ENCODE results near the gene LHX8. TPM values are rescaled to one million over a fixed set of nuclear protein-coding genes. Genes with fewer than 3 reads are reported as not detected.
"Not testable (repeated sequence)": the region's sequence is repeated elsewhere in the genome, so short reads cannot be mapped to it uniquely, and the experiment has no call there.

The LHX8 gene
- total RNA-seq, result not detected

GRCh38 chr1:75133750-75134646, at the start of gene LHX8:
LHX8 (plus strand) TSS chr1:75134388; CDS start chr1:75136615, 2,227 bp downstream.
- H3K27me3 Mint-ChIP-seq, result peaks cover 91% of the 10 kb centered on the region
- CTCF ChIA-PET, result interaction anchor here (1.1 to 1.3 kb wide), 2 partner anchors 14 to 100 kb away, joined by 3 read pairs; no protein-coding TSS in a partner anchor
- H3K27ac Mint-ChIP-seq, result peak within 1 kb of the TSS; percentile 65
- ATAC-seq, result no peak
- peaks cover 4% of the 10 kb centered on the region for H3K36me3 Mint-ChIP-seq
- no peak for DNase-seq
- H3K4me1 Mint-ChIP-seq, result peaks cover 11% of the 10 kb centered on the region
- H3K4me3 Mint-ChIP-seq, result peak within 1 kb of the TSS; percentile 69
- H3K9me3 Mint-ChIP-seq (ENCODE audit: low read depth), result no peaks in the 10 kb centered on the region

GRCh38 chr1:75085931-75086330, 48.3 kb upstream of the LHX8 start:
- H3K4me1 Mint-ChIP-seq, result no peaks in the 10 kb centered on the region
- CTCF ChIA-PET, result no interaction called here
- H3K9me3 Mint-ChIP-seq (ENCODE audit: low read depth), result no peaks in the 10 kb centered on the region
- no peak overlapping the region for H3K27ac Mint-ChIP-seq
- no peak for ATAC-seq
- no peak for DNase-seq
- H3K27me3 Mint-ChIP-seq, result no peaks in the 10 kb centered on the region
- no peak overlapping the region for H3K4me3 Mint-ChIP-seq
- H3K36me3 Mint-ChIP-seq, result no peaks in the 10 kb centered on the region

- Mint-ChIP-seq H3K27me3 (no peaks in the 10 kb centered on the region), H3K4me1 (no peaks in the 10 kb centered on the region), H3K36me3 (no peaks in the 10 kb centered on the region), H3K4me3 (no peak overlapping the region), H3K9me3 (ENCODE audit: low read depth) (no peaks in the 10 kb centered on the region), H3K27ac (no peak overlapping the region)
- ATAC-seq, result no peak
- DNase-seq, result no peak
- CTCF ChIA-PET, result no interaction called here
Observed at GRCh38 chr1:75087278-75087677, 46.9 kb upstream of the LHX8 start.

GRCh38 chr1:75092141-75092540, 42.0 kb upstream of the LHX8 start:
- Mint-ChIP-seq H3K27me3 (no peaks in the 10 kb centered on the region), H3K4me3 (no peak overlapping the region), H3K4me1 (no peaks in the 10 kb centered on the region), H3K36me3 (no peaks in the 10 kb centered on the region), H3K9me3 (ENCODE audit: low read depth) (no peaks in the 10 kb centered on the region), H3K27ac (no peak overlapping the region)
- ATAC-seq (no peak), DNase-seq (no peak)
- CTCF ChIA-PET, result no interaction called here

- no peaks in the 10 kb centered on the region for H3K9me3 Mint-ChIP-seq (ENCODE audit: low read depth)
- CTCF ChIA-PET, result no interaction called here
Observed at GRCh38 chr1:75097654-75098053, 36.5 kb upstream of the LHX8 start.

GRCh38 chr1:75099581-75099980, 34.6 kb upstream of the LHX8 start:
- Mint-ChIP-seq H3K27me3 (no peaks in the 10 kb centered on the region), H3K27ac (no peak overlapping the region), H3K36me3 (no peaks in the 10 kb centered on the region), H3K4me1 (no peaks in the 10 kb centered on the region), H3K4me3 (no peak overlapping the region), H3K9me3 (ENCODE audit: low read depth) (no peaks in the 10 kb centered on the region)
- CTCF ChIA-PET, result no interaction called here
- DNase-seq, result no peak
- no peak for ATAC-seq

More at GRCh38 chr1:75097654-75098053, 36.5 kb upstream of the LHX8 start:
- no peak for DNase-seq
- H3K4me1 Mint-ChIP-seq, result no peaks in the 10 kb centered on the region
- no peak for ATAC-seq
- no peaks in the 10 kb centered on the region for H3K36me3 Mint-ChIP-seq
- no peak overlapping the region for H3K4me3 Mint-ChIP-seq
- no peaks in the 10 kb centered on the region for H3K27me3 Mint-ChIP-seq
- no peak overlapping the region for H3K27ac Mint-ChIP-seq

- no peak for DNase-seq
- Mint-ChIP-seq H3K4me3 (no peak overlapping the region), H3K9me3 (ENCODE audit: low read depth) (no peaks in the 10 kb centered on the region), H3K36me3 (no peaks in the 10 kb centered on the region), H3K27ac (no peak overlapping the region), H3K27me3 (no peaks in the 10 kb centered on the region), H3K4me1 (no peaks in the 10 kb centered on the region)
- CTCF ChIA-PET, result no interaction called here
- no peak for ATAC-seq
Observed at GRCh38 chr1:75100481-75101092, 33.6 kb upstream of the LHX8 start.

GRCh38 chr1:75112362-75112951, 21.7 kb upstream of the LHX8 start:
- CTCF ChIA-PET; H3K27me3 Mint-ChIP-seq; H3K4me3 Mint-ChIP-seq; H3K36me3 Mint-ChIP-seq; H3K9me3 Mint-ChIP-seq (ENCODE audit: low read depth); ATAC-seq; H3K27ac Mint-ChIP-seq; H3K4me1 Mint-ChIP-seq; DNase-seq: not testable (repeated sequence)

GRCh38 chr1:75115654-75116053, 18.5 kb upstream of the LHX8 start:
- CTCF ChIA-PET, result no interaction called here
- no peaks in the 10 kb centered on the region for H3K4me1 Mint-ChIP-seq
- DNase-seq (no peak), ATAC-seq (no peak)
- H3K9me3 Mint-ChIP-seq (ENCODE audit: low read depth), result peaks cover 2% of the 10 kb centered on the region
- H3K36me3 Mint-ChIP-seq, result no peaks in the 10 kb centered on the region
- no peak overlapping the region for H3K27ac Mint-ChIP-seq
- no peak overlapping the region for H3K4me3 Mint-ChIP-seq
- H3K27me3 Mint-ChIP-seq, result no peaks in the 10 kb centered on the region

GRCh38 chr1:75123756-75124155, 10.4 kb upstream of the LHX8 start:
- ATAC-seq, result no peak
- CTCF ChIA-PET, result no interaction called here
- H3K27ac Mint-ChIP-seq, result no peak overlapping the region

GRCh38 chr1:75124510-75124909, 9.7 kb upstream of the LHX8 start:
- no peak for ATAC-seq
- peaks cover 5% of the 10 kb centered on the region for H3K9me3 Mint-ChIP-seq (ENCODE audit: low read depth)
- no peaks in the 10 kb centered on the region for H3K4me1 Mint-ChIP-seq
- H3K4me3 Mint-ChIP-seq, result no peak overlapping the region
- CTCF ChIA-PET, result no interaction called here
- DNase-seq, result no peak
- peaks cover 44% of the 10 kb centered on the region for H3K27me3 Mint-ChIP-seq
- H3K36me3 Mint-ChIP-seq, result no peaks in the 10 kb centered on the region
- no peak overlapping the region for H3K27ac Mint-ChIP-seq

More at GRCh38 chr1:75123756-75124155, 10.4 kb upstream of the LHX8 start:
- Mint-ChIP-seq H3K4me3 (no peak overlapping the region), H3K4me1 (no peaks in the 10 kb centered on the region), H3K36me3 (no peaks in the 10 kb centered on the region), H3K27me3 (peaks cover 36% of the 10 kb centered on the region), H3K9me3 (ENCODE audit: low read depth) (peaks cover 5% of the 10 kb centered on the region)
- no peak for DNase-seq

- ATAC-seq (no peak), DNase-seq (no peak)
- Mint-ChIP-seq H3K36me3 (no peaks in the 10 kb centered on the region), H3K27me3 (peaks cover 51% of the 10 kb centered on the region), H3K9me3 (ENCODE audit: low read depth) (peaks cover 5% of the 10 kb centered on the region), H3K27ac (no peak overlapping the region), H3K4me3 (no peak overlapping the region), H3K4me1 (no peaks in the 10 kb centered on the region)
- CTCF ChIA-PET, result no interaction called here
Observed at GRCh38 chr1:75125161-75125726, 8.9 kb upstream of the LHX8 start.

GRCh38 chr1:75126611-75127101, 7.5 kb upstream of the LHX8 start:
- peaks cover 65% of the 10 kb centered on the region for H3K27me3 Mint-ChIP-seq
- ATAC-seq (no peak), DNase-seq (no peak)
- H3K36me3 Mint-ChIP-seq, result no peaks in the 10 kb centered on the region
- H3K27ac Mint-ChIP-seq, result no peak overlapping the region
- CTCF ChIA-PET, result no interaction called here
- H3K4me3 Mint-ChIP-seq, result no peak overlapping the region
- H3K4me1 Mint-ChIP-seq, result no peaks in the 10 kb centered on the region
- peaks cover 5% of the 10 kb centered on the region for H3K9me3 Mint-ChIP-seq (ENCODE audit: low read depth)
